SJSA1 (cell line): ENCODE data around the gene SIK3. TPM values are rescaled to one million over a fixed set of nuclear protein-coding genes. Genes with fewer than 3 reads are reported as not detected.

Experiments
- DNase-seq, 2 experiments: peaks; one replicate each; pipeline ENCODE4 v3.0.0-alpha.2; 2015 to 2020; ENCODE audit warnings: low spot score in 2 of 2, low read depth in 1 of 2
- H3K27ac ChIP-seq: fragments of 250-450 bp; sonication (Bioruptor Pico); 2 replicates; pipeline ENCODE4 v1.5.1; 2020; ENCODE audit warnings: mild to moderate bottlenecking, moderate library complexity
- H3K27me3 ChIP-seq: fragments of 250-450 bp; sonication (Bioruptor Pico); replicated peaks from 2 replicates; pipeline ENCODE4 v1.5.1; 2020; ENCODE audit warnings: mild to moderate bottlenecking, moderate library complexity
- H3K36me3 ChIP-seq: fragments of 250-450 bp; sonication (Bioruptor Pico); 2 replicates; pipeline ENCODE4 v1.5.1; 2020; ENCODE audit warnings: mild to moderate bottlenecking
- H3K4me1 ChIP-seq: fragments of 250-450 bp; sonication (Bioruptor Pico); replicated peaks from 2 replicates; pipeline ENCODE4 v1.6.1; 2021; ENCODE audit warnings: mild to moderate bottlenecking
- H3K4me3 ChIP-seq: fragments of 250-450 bp; sonication (Bioruptor Pico); 2 replicates; pipeline ENCODE4 v1.5.1; 2020; ENCODE audit warnings: mild to moderate bottlenecking
- H3K9me3 ChIP-seq: fragments of 250-450 bp; sonication (Bioruptor Pico); replicated peaks from 2 replicates; pipeline ENCODE4 v1.5.1; 2020; ENCODE audit warnings: mild to moderate bottlenecking
- total RNA-seq: library from RNA; depleted of rRNA; stranded (reverse); fragments of >200 nt; shearing (Covaris generic); gene quantifications from 2 replicates; pipeline ENCODE4 v1.2.3, GENCODE V29; 2014

Gene SIK3
- total RNA-seq, 1 experiment from 2014 or later, result 8.7 TPM

DNA sequence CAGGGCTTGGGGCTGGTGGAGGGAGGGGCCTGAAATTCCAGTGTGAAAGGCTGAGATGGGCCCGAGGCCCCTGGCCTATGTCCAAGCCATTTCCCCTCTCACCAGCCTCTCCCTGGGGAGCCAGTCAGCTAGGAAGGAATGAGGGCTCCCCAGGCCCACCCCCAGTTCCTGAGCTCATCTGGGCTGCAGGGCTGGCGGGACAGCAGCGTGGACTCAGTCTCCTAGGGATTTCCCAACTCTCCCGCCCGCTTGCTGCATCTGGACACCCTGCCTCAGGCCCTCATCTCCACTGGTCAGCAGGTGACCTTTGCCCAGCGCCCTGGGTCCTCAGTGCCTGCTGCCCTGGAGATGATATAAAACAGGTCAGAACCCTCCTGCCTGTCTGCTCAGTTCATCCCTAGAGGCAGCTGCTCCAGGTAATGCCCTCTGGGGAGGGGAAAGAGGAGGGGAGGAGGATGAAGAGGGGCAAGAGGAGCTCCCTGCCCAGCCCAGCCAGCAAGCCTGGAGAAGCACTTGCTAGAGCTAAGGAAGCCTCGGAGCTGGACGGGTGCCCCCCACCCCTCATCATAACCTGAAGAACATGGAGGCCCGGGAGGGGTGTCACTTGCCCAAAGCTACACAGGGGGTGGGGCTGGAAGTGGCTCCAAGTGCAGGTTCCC, 268.6 kb downstream of the SIK3 start, which contains the start of gene APOC3:
APOC3 (plus strand) TSS at position 383 of the 659 bp plus-strand sequence. CDS start 676 bp downstream, outside the sequence.
- Histone ChIP-seq H3K4me3 (no peak within 1 kb of the TSS), H3K36me3 (no peaks in the 10 kb centered on the region), H3K9me3 (no peaks in the 10 kb centered on the region), H3K27ac (no peak within 1 kb of the TSS), H3K4me1 (no peaks in the 10 kb centered on the region), H3K27me3 (no peaks in the 10 kb centered on the region)
- no peak for DNase-seq

- Histone ChIP-seq H3K4me3 (no peak overlapping the region), H3K27ac (no peak overlapping the region), H3K36me3 (no peaks in the 10 kb centered on the region), H3K9me3 (no peaks in the 10 kb centered on the region), H3K27me3 (no peaks in the 10 kb centered on the region), H3K4me1 (no peaks in the 10 kb centered on the region)
- no peak for DNase-seq
These were observed 269.4 kb downstream of the SIK3 start for GRCh38 chr11:116828632-116829524.

DNA sequence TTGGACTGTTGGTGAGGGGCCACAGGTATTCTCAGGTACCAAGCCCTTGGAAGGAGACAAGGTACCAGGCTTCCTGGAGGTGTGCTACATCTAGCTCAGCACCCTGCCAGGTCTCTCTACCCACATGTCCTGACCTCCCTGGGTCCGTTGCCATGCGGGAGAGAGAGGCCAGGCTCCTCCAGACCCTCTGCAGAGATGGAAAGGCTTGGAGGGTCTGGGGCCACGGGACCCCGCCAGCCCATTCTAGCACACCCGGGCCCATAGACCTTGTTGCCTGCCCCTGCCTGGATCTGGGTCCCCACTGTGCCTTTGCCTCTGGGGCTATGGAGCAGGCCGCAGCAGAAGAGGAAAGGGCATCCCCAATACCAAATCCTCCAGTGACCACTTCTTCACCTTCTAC, 270.8 kb downstream of the SIK3 start:
- no peaks in the 10 kb centered on the region for H3K4me1 ChIP-seq
- no peaks in the 10 kb centered on the region for H3K36me3 ChIP-seq
- H3K27me3 ChIP-seq, result no peaks in the 10 kb centered on the region
- no peak overlapping the region for H3K27ac ChIP-seq
- no peak for DNase-seq
- no peaks in the 10 kb centered on the region for H3K9me3 ChIP-seq
- H3K4me3 ChIP-seq, result no peak overlapping the region

DNA sequence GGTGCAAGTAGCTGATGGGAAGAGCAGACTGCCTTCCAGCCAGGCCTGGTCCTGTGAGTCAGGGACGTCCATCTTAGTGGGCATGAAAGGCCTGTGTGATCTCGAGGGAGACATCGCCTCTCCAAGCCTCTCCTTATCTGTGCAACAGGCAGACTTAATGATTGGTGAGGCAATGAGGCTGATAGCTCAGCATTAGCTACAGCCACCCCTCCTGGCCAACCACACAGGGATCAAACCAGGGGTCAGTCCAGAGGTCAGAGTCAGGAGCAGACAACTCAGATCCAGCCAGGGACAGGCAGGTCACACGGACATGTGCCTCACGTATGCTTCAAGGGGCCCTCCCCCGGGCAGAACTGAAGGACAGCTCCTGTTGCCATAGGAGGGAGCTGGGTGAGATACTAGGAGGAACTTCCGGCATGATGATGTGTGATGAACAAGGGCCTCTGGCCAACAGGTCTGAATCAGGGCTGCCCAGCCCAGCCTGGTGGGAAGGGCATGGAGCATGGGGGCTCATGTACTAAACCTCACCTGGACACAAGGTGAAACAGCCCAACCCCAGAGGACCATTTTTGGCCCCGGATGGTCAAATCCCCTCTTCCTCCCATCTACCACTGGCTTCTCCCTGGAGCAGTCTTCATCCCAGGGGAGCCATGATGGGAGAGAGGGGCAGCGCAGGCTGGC, 271.3 kb downstream of the SIK3 start:
- no peak overlapping the region for H3K27ac ChIP-seq
- H3K4me1 ChIP-seq, result no peaks in the 10 kb centered on the region
- H3K9me3 ChIP-seq, result no peaks in the 10 kb centered on the region
- DNase-seq, result no peak
- no peak overlapping the region for H3K4me3 ChIP-seq
- H3K36me3 ChIP-seq, result no peaks in the 10 kb centered on the region
- H3K27me3 ChIP-seq, result no peaks in the 10 kb centered on the region

DNA sequence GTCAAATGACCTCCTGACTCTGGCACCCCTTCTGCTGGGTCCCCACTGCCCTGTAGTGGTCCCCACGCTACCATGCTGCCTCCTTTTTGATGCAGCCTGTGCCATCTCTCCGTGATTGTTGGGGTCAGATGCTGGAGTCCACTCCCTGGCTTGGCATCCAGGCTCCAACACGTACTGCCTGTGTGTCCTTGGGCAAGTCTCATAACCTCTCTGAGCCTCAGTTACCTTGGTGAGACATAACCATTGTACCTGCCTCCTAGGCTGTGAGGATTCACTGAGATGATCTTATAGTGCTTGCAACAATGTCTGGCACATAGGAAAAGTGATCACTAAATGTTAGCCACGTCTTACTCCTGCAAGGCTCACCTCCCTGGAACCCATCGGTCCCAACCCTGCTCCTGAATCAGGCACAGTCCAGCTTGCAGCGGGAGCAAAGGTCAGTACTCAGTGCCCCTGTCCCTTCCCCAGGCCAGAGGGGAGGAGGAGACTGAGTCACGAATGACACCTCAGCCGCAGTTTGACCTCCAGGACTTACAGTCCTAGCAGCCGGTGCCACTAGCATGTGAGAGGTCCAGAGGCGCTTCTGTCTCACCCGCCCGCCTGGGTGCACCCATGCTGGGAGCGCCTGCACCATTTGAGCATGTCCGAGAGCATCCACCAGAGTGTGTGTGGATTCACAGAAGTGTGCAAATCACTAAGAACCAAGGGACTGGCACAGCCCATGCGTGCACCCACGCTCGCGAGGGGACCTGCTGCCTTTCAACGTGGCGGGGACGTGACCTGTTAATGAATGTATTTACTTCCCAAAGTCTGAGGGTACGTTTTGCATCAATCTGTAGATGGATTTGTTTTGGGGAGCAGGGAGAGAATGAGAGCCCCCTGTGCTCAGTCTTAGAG, 272.1 kb downstream of the SIK3 start:
- DNase-seq, result no peak
- H3K27ac ChIP-seq, result no peak overlapping the region
- no peaks in the 10 kb centered on the region for H3K36me3 ChIP-seq
- no peak overlapping the region for H3K4me3 ChIP-seq
- H3K27me3 ChIP-seq, result no peaks in the 10 kb centered on the region
- no peaks in the 10 kb centered on the region for H3K9me3 ChIP-seq
- no peaks in the 10 kb centered on the region for H3K4me1 ChIP-seq

GRCh38 chr11:116825434-116825833, 272.8 kb downstream of the SIK3 start:
- H3K36me3 ChIP-seq, result no peaks in the 10 kb centered on the region
- no peaks in the 10 kb centered on the region for H3K9me3 ChIP-seq
- H3K27ac ChIP-seq, result no peak overlapping the region
- no peak overlapping the region for H3K4me3 ChIP-seq
- no peaks in the 10 kb centered on the region for H3K27me3 ChIP-seq
- no peaks in the 10 kb centered on the region for H3K4me1 ChIP-seq
- no peak for DNase-seq

- H3K36me3 ChIP-seq, result no peaks in the 10 kb centered on the region
- no peaks in the 10 kb centered on the region for H3K4me1 ChIP-seq
- no peak within 1 kb of the TSS for H3K4me3 ChIP-seq
- no peak within 1 kb of the TSS for H3K27ac ChIP-seq
- no peaks in the 10 kb centered on the region for H3K27me3 ChIP-seq
- DNase-seq, result no peak
- no peaks in the 10 kb centered on the region for H3K9me3 ChIP-seq
These were observed 275.0 kb downstream of the SIK3 start, which contains the start of gene APOA4 for GRCh38 chr11:116823031-116823843. Gene APOA4, minus strand, starts transcription at chr11:116823304. Its CDS starts 113 bp downstream, at chr11:116823191.

GRCh38 chr11:116822575-116822974, 275.7 kb downstream of the SIK3 start:
- Histone ChIP-seq H3K9me3 (no peaks in the 10 kb centered on the region), H3K36me3 (no peaks in the 10 kb centered on the region), H3K27me3 (no peaks in the 10 kb centered on the region), H3K4me3 (no peak overlapping the region), H3K4me1 (no peaks in the 10 kb centered on the region), H3K27ac (no peak overlapping the region)
- DNase-seq, result no peak

DNA sequence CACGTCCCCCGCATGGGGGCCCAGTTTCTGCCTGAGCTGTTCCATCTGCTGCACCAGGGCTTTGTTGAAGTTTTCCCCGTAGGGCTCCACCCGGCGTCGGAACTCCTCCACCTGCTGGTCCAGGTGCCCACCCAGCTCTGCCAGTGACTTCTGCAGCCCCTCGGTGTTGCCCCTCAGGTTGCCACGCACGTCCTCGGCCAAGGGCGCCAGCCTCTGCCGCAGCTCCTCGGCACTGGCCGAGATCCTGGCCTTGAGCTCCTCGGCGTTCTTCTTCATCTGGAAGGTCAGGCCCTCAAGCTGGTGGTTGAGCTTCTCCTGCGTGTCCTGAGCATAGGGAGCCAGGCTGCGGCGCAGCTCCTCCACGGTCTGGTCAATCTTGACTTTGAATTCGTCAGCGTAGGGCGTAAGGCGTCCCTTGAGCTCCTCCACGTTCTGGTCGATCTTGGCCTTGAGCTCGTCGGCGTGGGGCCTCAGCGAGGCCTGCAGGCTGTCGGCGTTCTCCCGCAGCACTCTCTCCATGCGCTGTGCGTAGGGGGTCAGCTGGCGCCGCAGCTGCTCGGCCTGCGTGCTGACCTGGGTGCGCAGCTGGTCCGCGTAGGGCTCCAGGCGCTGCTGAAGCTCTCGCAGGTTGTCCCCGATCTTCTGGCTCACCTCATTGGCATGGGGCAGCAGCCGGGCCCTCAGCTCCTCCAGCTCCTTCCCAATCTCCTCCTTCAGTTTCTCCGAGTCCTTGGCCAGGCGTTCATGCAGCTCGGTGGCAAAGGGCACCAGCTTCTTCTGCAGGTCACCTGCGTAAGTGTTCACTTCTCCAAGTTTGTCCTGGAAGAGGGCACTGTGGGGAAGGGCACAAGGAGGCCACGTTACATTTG, 276.9 kb downstream of the SIK3 start:
- no peaks in the 10 kb centered on the region for H3K4me1 ChIP-seq
- no peaks in the 10 kb centered on the region for H3K9me3 ChIP-seq
- DNase-seq, result no peak
- no peak overlapping the region for H3K27ac ChIP-seq
- no peaks in the 10 kb centered on the region for H3K36me3 ChIP-seq
- H3K27me3 ChIP-seq, result no peaks in the 10 kb centered on the region
- no peak overlapping the region for H3K4me3 ChIP-seq

DNA sequence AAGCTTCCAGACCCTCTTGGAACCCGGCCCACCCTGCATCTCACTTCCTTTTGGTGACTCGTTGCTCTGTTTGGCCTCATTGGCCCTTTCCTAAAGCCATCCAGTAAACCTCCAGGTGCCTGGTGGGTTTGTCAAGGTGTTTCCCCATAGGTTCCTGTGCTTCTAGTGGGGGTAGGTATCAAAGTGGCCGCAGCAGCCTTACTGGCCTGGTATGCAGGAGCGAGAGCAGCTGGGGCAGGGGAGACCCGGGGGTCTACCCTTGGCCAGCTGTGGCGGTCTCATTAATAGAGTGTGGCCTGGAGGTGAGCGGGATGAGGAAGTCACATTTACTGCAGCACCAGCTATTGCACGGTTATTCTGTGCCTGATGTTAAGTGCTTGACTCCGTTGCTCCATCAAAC, 279.2 kb downstream of the SIK3 start:
- no peaks in the 10 kb centered on the region for H3K9me3 ChIP-seq
- H3K27me3 ChIP-seq, result no peaks in the 10 kb centered on the region
- DNase-seq, result no peak
- no peaks in the 10 kb centered on the region for H3K4me1 ChIP-seq
- no peaks in the 10 kb centered on the region for H3K36me3 ChIP-seq
- H3K4me3 ChIP-seq, result no peak overlapping the region
- no peak overlapping the region for H3K27ac ChIP-seq

DNA sequence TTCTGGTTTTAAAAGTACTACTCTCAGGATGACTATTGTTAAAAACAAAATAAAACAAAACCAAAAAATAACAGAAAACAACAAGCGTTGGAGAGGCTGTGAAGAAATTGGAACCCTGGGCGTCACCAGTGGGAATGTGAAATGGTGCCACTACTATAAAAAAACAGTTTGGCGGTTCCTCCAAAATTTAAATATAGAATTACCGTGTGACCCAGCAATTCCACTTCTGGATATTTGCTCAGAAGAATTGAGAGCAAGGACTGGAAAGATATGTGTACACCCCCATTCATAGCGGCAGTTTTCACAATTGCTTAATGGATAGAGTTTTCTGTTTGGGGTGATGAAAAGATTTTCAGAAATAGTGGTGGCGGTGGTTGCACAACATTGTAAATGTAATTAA, 283.7 kb downstream of the SIK3 start:
- no peaks in the 10 kb centered on the region for H3K27me3 ChIP-seq
- no peak overlapping the region for H3K4me3 ChIP-seq
- H3K27ac ChIP-seq, result no peak overlapping the region
- H3K36me3 ChIP-seq, result no peaks in the 10 kb centered on the region
- H3K9me3 ChIP-seq, result no peaks in the 10 kb centered on the region
- H3K4me1 ChIP-seq, result no peaks in the 10 kb centered on the region
- DNase-seq, result no peak
